HS-27A (cell line): ENCODE results near the gene FPR1.
"Not testable (repeated sequence)": the region's sequence is repeated elsewhere in the genome, so short reads cannot be mapped to it uniquely, and the experiment has no call there.

Experiments used
- DNase-seq: peaks from one replicate; pipeline ENCODE4 v3.0.0-alpha.2; 2012; ENCODE audit warnings: low read depth, missing footprints

The FPR1 gene

GRCh38 chr19:51779181-51779580 is 27.5 kb upstream of the FPR1 start:
- no peak for DNase-seq

DNA sequence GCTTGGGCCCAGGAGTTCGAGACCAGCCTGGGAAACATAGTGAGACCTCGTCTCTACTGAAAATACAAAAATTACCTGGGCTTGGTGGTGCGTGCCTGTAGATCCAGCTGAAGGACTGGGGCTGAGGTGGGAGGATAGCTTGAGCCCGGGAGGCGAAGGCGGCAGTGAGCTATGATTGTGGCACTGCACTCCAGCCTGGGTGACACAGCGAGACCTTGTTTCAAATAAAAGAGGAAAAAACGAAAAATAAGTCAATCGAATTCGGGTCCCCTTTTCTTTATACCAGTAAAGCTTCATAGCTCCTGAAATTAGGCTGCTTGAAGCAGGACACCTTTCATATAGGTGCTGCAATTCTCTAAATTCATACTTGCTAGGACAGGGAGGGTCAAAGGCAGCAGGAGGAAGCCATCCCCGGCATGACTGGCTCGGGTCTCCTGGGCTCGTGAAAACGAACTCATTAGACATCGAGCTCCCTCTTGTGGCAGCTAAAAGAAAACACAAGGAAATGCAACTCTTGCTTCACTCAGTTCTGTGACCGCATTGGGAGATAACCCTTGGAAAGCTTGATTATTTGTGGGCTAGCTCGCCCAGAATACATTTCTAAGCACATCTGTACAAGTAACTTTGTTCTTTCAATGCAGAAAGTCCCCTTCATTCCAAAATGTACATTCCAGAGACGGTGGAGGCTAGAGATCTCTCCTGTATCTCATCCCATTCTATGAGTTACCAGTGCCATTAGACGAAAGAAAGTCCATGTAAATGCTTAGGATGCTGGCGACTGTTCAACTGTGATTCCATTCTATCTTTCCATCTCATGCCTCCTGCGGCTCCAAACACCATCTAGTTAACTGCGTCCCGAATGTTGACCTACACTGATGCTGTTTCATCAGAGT is 26.1 kb upstream of the FPR1 start:
- DNase-seq = peak; percentile 72

DNA sequence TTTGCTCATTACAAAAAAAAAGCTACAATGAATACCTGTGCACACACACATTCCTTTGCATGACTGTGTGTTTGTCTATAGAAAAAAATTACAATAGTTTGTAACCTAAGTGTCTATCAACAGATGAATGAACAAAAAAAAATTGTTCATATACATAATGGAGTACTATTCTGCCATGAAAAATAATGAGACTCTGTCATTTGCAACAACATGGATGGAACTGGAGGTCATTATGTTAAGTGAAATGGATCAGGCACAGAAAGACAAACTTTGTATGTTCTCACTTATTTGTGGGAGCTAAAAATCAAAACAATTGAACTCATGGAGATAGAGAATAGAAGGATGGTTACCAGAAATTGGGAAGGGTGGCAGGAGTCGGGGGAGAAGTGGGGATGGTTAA is 24.9 kb upstream of the FPR1 start:
- DNase-seq = not testable (repeated sequence)

GRCh38 chr19:51772977-51773376 is 21.3 kb upstream of the FPR1 start:
- no peak for DNase-seq

- DNase-seq = no peak
These were observed 19.9 kb upstream of the FPR1 start for GRCh38 chr19:51771376-51772130.

DNA sequence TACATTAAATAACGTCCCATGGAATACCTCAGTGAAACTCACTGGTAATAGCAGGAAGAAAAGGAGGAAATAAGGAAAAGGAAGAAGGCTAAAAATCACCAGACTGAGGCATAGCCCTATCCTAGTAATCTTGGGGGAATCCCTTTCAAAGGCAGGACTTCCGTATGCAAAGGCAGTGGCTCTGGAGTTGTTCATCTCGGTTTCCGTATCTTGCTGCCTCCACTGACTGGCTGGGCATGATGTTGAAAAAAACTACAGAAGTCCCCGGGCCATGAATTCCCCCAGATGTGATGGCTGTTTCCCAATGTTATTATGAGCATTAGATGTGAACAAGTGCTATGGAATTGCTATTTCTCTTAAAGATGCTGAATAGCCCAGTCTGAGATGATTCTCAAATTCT is 14.8 kb upstream of the FPR1 start:
- no peak for DNase-seq

GRCh38 chr19:51765086-51765485 is 13.4 kb upstream of the FPR1 start:
- DNase-seq = no peak

GRCh38 chr19:51761696-51762095 is 10.0 kb upstream of the FPR1 start:
- no peak for DNase-seq

- DNase-seq = no peak
These were observed 9.1 kb upstream of the FPR1 start, which contains the start of gene FPR2 for GRCh38 chr19:51760697-51761356. FPR2 (plus strand) TSS chr19:51761180; CDS start chr19:51768659, 7,479 bp downstream.

DNA sequence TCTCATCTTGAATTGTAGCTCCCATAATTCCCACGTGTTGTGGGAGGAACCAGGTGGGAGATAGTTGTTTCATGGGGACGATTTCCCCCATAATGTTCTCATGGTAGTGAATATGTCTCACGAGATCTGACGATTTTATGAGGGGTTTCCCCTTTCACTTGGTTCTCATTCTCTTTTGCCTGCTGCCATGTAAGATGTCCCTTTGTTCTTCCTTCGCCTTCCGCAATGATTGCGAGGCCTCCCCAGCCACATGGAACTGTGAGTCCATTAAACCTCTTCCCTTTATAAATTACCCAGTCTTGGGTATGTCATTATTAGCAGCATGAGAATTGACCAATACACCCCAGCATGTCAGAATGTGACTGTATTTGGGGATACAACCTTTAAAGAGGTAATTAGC is 3.9 kb upstream of the FPR1 start:
- DNase-seq = no peak

DNA sequence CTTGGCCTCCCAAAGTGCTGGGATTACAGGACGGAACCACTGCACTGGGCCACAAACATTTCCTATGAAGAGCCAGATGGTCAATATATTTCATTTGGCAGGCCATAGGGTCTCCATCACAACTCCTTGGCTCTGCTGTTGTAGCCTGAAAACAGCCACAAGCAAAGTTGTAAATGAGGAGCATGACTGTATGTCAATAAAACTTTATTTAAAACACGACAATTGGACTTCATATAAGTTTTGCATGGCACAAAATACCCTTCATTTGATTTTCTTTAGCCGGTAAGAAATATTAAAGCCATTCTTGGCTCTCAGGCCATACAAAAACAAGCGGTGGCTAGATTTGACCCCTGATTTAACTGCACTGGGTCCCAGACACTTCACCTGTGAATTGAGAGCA is 3.1 kb upstream of the FPR1 start:
- DNase-seq = no peak

- DNase-seq = no peak
These were observed 2.4 kb upstream of the FPR1 start for GRCh38 chr19:51754109-51754508.

- no peak for DNase-seq
These were observed 1.1 kb downstream of the FPR1 start for GRCh38 chr19:51750400-51751094.

- no peak for DNase-seq
These were observed 1.7 kb downstream of the FPR1 start for GRCh38 chr19:51749979-51750378.

DNA sequence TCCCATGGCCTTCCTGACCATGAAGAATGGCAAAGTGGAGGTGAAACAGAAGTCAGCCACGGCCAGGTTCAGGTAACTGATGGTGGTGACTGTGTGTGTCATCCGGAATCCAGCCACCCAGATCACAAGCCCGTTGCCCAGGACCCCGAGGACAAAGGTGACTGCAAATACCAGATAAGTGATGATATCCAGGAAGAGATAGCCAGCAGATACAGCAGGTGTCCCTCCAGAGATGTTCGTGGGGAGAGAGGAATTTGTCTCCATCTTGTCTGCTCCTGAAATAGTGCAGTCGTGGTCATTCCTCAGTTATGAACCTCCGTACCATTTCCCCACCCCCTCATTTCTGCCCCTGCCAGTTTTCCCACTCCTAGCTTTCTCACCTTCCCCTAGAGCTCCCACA is 4.9 kb downstream of the FPR1 start:
- DNase-seq = no peak

DNA sequence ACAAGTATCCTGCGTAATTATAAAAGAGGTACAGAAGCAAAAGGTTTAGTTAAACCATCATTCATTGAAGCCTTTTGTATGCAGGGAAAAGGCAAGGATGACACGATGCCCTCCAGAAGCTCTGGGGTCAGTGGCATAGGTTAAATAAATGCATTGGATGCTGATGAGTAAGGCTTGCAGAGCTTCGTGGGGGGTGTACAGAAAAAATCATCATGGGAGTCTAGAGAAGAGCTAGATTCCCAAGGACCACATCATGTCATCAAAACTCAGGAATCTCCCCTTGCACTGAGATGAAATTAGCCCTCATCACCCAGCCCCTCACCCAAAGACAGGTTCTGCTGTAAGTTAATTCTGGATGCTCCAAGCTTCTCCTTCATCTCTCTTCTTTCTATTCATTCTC is 8.3 kb downstream of the FPR1 start:
- DNase-seq = no peak

DNA sequence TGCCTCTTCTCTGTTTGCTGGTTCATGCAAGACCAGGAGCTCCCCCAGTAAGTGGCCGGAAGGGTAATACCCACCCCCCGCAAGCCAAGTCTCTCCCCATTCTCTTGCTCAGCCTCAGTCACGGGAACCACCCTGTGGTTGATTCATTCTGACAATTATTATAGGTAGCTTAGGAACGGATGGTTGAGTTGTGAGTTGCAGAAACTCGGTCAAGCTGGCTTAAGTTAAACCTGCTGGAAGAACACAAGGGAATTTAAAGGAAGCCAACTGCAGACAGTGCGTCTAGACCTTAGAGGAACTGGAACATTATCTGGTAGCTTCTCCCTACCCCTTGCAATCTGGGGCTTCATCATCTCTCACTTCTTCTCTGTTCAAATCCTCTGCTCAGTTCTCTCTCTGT is 8.9 kb downstream of the FPR1 start:
- DNase-seq = no peak

- DNase-seq = no peak
These were observed 11.3 kb downstream of the FPR1 start for GRCh38 chr19:51740356-51740755.

- no peak for DNase-seq
These were observed 12.0 kb downstream of the FPR1 start for GRCh38 chr19:51739466-51740213.

DNA sequence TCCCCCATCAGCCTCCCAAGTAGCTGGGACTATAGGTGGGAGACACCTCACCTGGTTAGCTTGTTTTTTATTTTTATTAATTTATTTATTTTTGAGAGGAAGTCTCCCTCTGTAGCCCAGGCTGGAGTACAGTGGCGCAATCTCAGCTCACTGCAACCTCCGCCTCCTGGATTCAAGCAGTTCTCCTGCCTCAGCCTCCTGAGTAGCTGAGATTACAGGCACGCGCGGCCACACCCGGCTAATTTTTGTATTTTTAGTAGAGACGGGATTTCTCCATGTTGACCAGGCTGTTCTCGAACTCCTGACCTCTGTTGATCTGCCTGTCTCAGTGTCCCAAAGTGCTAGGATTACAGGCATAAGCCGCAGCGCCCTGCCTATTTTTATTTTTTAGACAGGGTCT is 13.2 kb downstream of the FPR1 start:
- DNase-seq = not testable (repeated sequence)

- DNase-seq = no peak
These were observed 13.8 kb downstream of the FPR1 start for GRCh38 chr19:51737924-51738323.
